HG03460 (cell line): ENCODE measurements around the gene KHDC1.
"Not testable (repeated sequence)": the region's sequence is repeated elsewhere in the genome, so short reads cannot be mapped to it uniquely, and the experiment has no call there.

Experiments used
- ATAC-seq: cut with Tn5 transposase; IDR thresholded peaks from one replicate; pipeline ENCODE4 v1.9.1; 2021; ENCODE audit not compliant: unreplicated experiment

The KHDC1 gene

GRCh38 chr6:73262671-73263569, at the start of gene KHDC1:
KHDC1 (minus strand) TSS chr6:73263196; CDS start chr6:73242517, 20,679 bp downstream.
- peak; percentile 93 for ATAC-seq

- not testable (repeated sequence) for ATAC-seq
These were observed 47.5 kb upstream of the KHDC1 start for GRCh38 chr6:73310503-73310845.

GRCh38 chr6:73309785-73310502, 46.9 kb upstream of the KHDC1 start:
- peak; percentile 97 for ATAC-seq

- no peak for ATAC-seq
These were observed 46.5 kb upstream of the KHDC1 start for GRCh38 chr6:73309535-73309784.

- no peak for ATAC-seq
These were observed 45.9 kb upstream of the KHDC1 start for GRCh38 chr6:73308712-73309534.

- not testable (repeated sequence) for ATAC-seq
These were observed 40.8 kb upstream of the KHDC1 start for GRCh38 chr6:73303773-73304172.

GRCh38 chr6:73302339-73302738, 39.3 kb upstream of the KHDC1 start:
- no peak for ATAC-seq

- ATAC-seq: no peak
These were observed 36.4 kb upstream of the KHDC1 start for GRCh38 chr6:73299151-73299971.

GRCh38 chr6:73293331-73293730, 30.3 kb upstream of the KHDC1 start:
- ATAC-seq: no peak

GRCh38 chr6:73290435-73290834, 27.4 kb upstream of the KHDC1 start:
- no peak for ATAC-seq

- no peak for ATAC-seq
These were observed 23.8 kb upstream of the KHDC1 start for GRCh38 chr6:73286752-73287151.

- ATAC-seq: no peak
These were observed 22.8 kb upstream of the KHDC1 start for GRCh38 chr6:73285674-73286283.

- no peak for ATAC-seq
These were observed 19.9 kb upstream of the KHDC1 start for GRCh38 chr6:73282871-73283270.

GRCh38 chr6:73281684-73282083, 18.7 kb upstream of the KHDC1 start:
- ATAC-seq: not testable (repeated sequence)

GRCh38 chr6:73269296-73269695, 6.3 kb upstream of the KHDC1 start:
- ATAC-seq: not testable (repeated sequence)

GRCh38 chr6:73268896-73269295, 5.9 kb upstream of the KHDC1 start:
- ATAC-seq: not testable (repeated sequence)

GRCh38 chr6:73264446-73264845, 1.4 kb upstream of the KHDC1 start:
- ATAC-seq: no peak

GRCh38 chr6:73263570-73263909, 544 bp upstream of the KHDC1 start:
- peak; percentile 10 for ATAC-seq

- ATAC-seq: no peak
These were observed 4.3 kb downstream of the KHDC1 start for GRCh38 chr6:73258721-73259120.

- ATAC-seq: not testable (repeated sequence)
These were observed 8.7 kb downstream of the KHDC1 start for GRCh38 chr6:73254323-73254722.
